Esophagus muscularis mucosa (tissue), 4 donors: ENCODE data around the gene CHCHD3.

Experiments used
- EP300 ChIP-seq: sonication (generic); formaldehyde crosslinking; IDR thresholded peaks from one replicate; pipeline ENCODE4 v1.6.1; 2017; ENCODE audit warnings: antibody characterized with exemption
- POLR2A ChIP-seq: fragments of 450-650 bp; IDR thresholded peaks from one replicate; pipeline ENCODE4 v1.6.1; 2017; ENCODE audit warnings: antibody characterized with exemption, moderate library complexity, mild to moderate bottlenecking, low read depth
- POLR2AphosphoS5 ChIP-seq, 2 donors: sonication (generic); formaldehyde crosslinking; IDR thresholded peaks; one replicate each; pipeline ENCODE4 v1.6.1; 2017; ENCODE audit warnings: antibody characterized with exemption in 2 of 2
- TF ChIP-seq, protein P1 (sequence below), 3 experiments: fragments of 200-600 bp in 2 of 3; fragments of 450-650 bp in 1 of 3; sonication (generic) in 2 of 3; IDR thresholded peaks; one replicate each; pipeline ENCODE4 v1.5.1; 2017 to 2019; ENCODE audit warnings: antibody characterized with exemption in 3 of 3, mild to moderate bottlenecking in 2 of 3, moderate library complexity in 1 of 3

DNA sequence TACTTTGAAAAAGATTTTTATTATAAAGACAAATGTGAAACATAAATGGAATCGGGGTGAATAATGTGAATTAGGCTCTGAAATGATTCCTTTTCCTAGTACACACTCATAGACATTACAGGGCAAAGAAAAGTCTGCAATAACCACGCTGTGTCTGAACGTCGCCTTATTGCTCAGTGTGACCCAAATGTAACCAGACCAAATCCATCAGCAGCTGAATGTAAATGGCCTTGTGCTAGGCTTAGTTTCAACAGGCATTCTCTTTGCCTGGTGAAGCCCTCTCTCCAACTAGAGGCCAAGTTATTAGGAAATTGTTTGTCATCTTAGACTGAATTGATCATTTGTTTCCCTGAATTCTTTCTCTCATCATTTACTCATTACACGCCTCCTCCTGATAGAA lies 225.5 kb downstream of the CHCHD3 start:
- TF ChIP-seq EP300 (no peak), POLR2A (no peak), POLR2AphosphoS5 (IDR thresholded peaks at IDR 0.05) (no peak)
- TF ChIP-seq, protein P1, sequence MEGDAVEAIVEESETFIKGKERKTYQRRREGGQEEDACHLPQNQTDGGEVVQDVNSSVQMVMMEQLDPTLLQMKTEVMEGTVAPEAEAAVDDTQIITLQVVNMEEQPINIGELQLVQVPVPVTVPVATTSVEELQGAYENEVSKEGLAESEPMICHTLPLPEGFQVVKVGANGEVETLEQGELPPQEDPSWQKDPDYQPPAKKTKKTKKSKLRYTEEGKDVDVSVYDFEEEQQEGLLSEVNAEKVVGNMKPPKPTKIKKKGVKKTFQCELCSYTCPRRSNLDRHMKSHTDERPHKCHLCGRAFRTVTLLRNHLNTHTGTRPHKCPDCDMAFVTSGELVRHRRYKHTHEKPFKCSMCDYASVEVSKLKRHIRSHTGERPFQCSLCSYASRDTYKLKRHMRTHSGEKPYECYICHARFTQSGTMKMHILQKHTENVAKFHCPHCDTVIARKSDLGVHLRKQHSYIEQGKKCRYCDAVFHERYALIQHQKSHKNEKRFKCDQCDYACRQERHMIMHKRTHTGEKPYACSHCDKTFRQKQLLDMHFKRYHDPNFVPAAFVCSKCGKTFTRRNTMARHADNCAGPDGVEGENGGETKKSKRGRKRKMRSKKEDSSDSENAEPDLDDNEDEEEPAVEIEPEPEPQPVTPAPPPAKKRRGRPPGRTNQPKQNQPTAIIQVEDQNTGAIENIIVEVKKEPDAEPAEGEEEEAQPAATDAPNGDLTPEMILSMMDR (IDR thresholded peaks at IDR 0.05): no peak
